PFSK-1 (cell line): ENCODE measurements around the gene FSTL4.

Source experiments
- FOXP2 ChIP-seq: optimal IDR thresholded peaks from 2 replicates; pipeline ENCODE3; 2011; ENCODE audit warnings: borderline replicate concordance, control low read depth, inconsistent platforms; ENCODE audit not compliant: insufficient read depth; ENCODE audit errors: extremely low read length, extremely low read depth
- POLR2AphosphoS5 ChIP-seq: IDR thresholded peaks from 2 replicates; pipeline ENCODE4 v1.6.1; 2012; ENCODE audit warnings: low read depth, mild to moderate bottlenecking, control low read depth, low read length, moderate library complexity
- REST ChIP-seq, 2 experiments: IDR thresholded peaks; 2 replicates each; pipeline versions ENCODE4 v1.6.1 to v1.8.0; 2011 to 2012; ENCODE audit warnings: low read depth in 2 of 2, low read length in 2 of 2, control low read depth in 1 of 2, inconsistent platforms in 1 of 2, mild to moderate bottlenecking in 1 of 2, moderate library complexity in 1 of 2; ENCODE audit not compliant: insufficient read depth in 1 of 2
- TAF1 ChIP-seq: IDR thresholded peaks from 2 replicates; pipeline ENCODE4 v1.6.1; 2012; ENCODE audit warnings: low read length, control low read depth, borderline replicate concordance; ENCODE audit not compliant: insufficient read depth

- TF ChIP-seq REST (IDR thresholded peaks at IDR 0.05; ENCODE audit: insufficient read depth in 1 of 2, low read depth in 2 of 2, low read length in 2 of 2) (no peak), POLR2AphosphoS5 (no peak), TAF1 (no peak), FOXP2 (no peak)
Observed at GRCh38 chr5:133260715-133261114, 351.6 kb downstream of the FSTL4 start.
